OCI-LY7 (cell line): Measurements from ENCODE around the gene ANAPC15. TPM values are rescaled to one million over a fixed set of nuclear protein-coding genes. Genes with fewer than 3 reads are reported as not detected.

Experiments
- BruUV-seq: library from RNA; stranded (reverse); fragments of 400-500 nt; replicated peaks from 2 replicates; lab custom pipeline; 2021; lab: Mats Ljungman, UMichigan
- CTCF ChIA-PET: fragments of 300-600 bp; sonication (Branson Sonifier 250); formaldehyde crosslinking; loops from one replicate; lab custom pipeline; 2022; ENCODE audit warnings: antibody characterized with exemption; ENCODE audit not compliant: unreplicated experiment; lab: Charles Lee
- POLR2A ChIA-PET: fragments of 300-600 bp; sonication (Branson Sonifier 250); formaldehyde crosslinking; loops from one replicate; lab custom pipeline; 2022; ENCODE audit warnings: antibody characterized with exemption; lab: Charles Lee
- DNase-seq: peaks from one replicate; pipeline ENCODE4 v3.0.0-alpha.2; 2015; ENCODE audit warnings: low spot score
- H2AFZ ChIP-seq: fragments of 200-600 bp; sonication (generic), shearing (Covaris generic); 2 replicates; pipeline ENCODE4 v1.6.1; 2014; ENCODE audit warnings: mild to moderate bottlenecking, antibody characterized with exemption, low read length, moderate library complexity
- H3K27ac ChIP-seq: fragments of 200-600 bp; sonication (generic); 2 replicates; pipeline ENCODE4 v1.5.1; 2014; ENCODE audit warnings: mixed run types, low read depth, mild to moderate bottlenecking, moderate library complexity, low read length, inconsistent platforms; ENCODE audit not compliant: poor library complexity, severe bottlenecking
- H3K36me3 ChIP-seq: fragments of 200-600 bp; sonication (generic); 2 replicates; pipeline ENCODE4 v1.6.1; 2014; ENCODE audit warnings: mild to moderate bottlenecking, antibody characterized with exemption, low read length, moderate library complexity, mixed read lengths; ENCODE audit not compliant: insufficient read depth
- H3K4me1 ChIP-seq: fragments of 200-600 bp; sonication (generic); 2 replicates; pipeline ENCODE4 v1.5.1; 2014; ENCODE audit warnings: mild to moderate bottlenecking, low read length; ENCODE audit not compliant: insufficient read depth, poor library complexity, severe bottlenecking
- H3K4me2 ChIP-seq: fragments of 200-600 bp; sonication (generic); 2 replicates; pipeline ENCODE4 v1.6.1; 2014; ENCODE audit warnings: mild to moderate bottlenecking, low read length
- H3K4me3 ChIP-seq: fragments of 200-600 bp; sonication (generic); 2 replicates; pipeline ENCODE4 v1.5.1; 2014; ENCODE audit warnings: mild to moderate bottlenecking, low read depth, low read length; ENCODE audit not compliant: poor library complexity, severe bottlenecking
- H3K79me2 ChIP-seq: fragments of 200-600 bp; sonication (generic); 2 replicates; pipeline ENCODE4 v1.6.1; 2016; ENCODE audit warnings: low read depth, mild to moderate bottlenecking, low read length, moderate library complexity, mixed read lengths; ENCODE audit not compliant: insufficient read depth
- H3K9me2 ChIP-seq: fragments of 200-600 bp; sonication (generic); 2 replicates; pipeline ENCODE4 v1.6.1; 2016; ENCODE audit warnings: mild to moderate bottlenecking, low read length, mixed read lengths; ENCODE audit not compliant: insufficient read depth
- H3K9me3 ChIP-seq: fragments of 200-600 bp; sonication (generic); 2 replicates; pipeline ENCODE4 v1.6.1; 2014; ENCODE audit warnings: mild to moderate bottlenecking, mixed run types, low read length, mixed read lengths
- H4K20me1 ChIP-seq: fragments of 200-600 bp; sonication (generic); 2 replicates; pipeline ENCODE4 v1.6.1; 2014; ENCODE audit warnings: mild to moderate bottlenecking, antibody characterized with exemption, low read length, moderate library complexity, mixed read lengths; ENCODE audit not compliant: insufficient read depth
- EZH2phosphoT487 ChIP-seq: fragments of 200-600 bp; sonication (generic); IDR thresholded peaks from 2 replicates; pipeline ENCODE4 v1.6.1; 2018; ENCODE audit warnings: low read depth, borderline replicate concordance, mild to moderate bottlenecking, mixed run types, antibody characterized with exemption, low read length, moderate library complexity, mixed read lengths
- intact Hi-C: fragments of 100-400 bp; cut with micrococcal nuclease; formaldehyde crosslinking; loops from one replicate; pipeline ENCODE4 v1.10.0; 2022; ENCODE audit not compliant: unreplicated experiment
- total RNA-seq, 2 experiments: library from RNA; depleted of rRNA in 1 of 2; stranded (reverse); fragments of >200 nt in 1 of 2; shearing (Covaris generic) in 1 of 2; gene quantifications; 2 replicates each; pipeline ENCODE4 v1.2.3, GENCODE V29; 2014 to 2022
- TF ChIP-seq, protein P1 (sequence below): fragments of 200-600 bp; sonication (generic); conservative IDR thresholded peaks from 2 replicates; pipeline ENCODE4 v1.5.1; 2014; ENCODE audit warnings: mild to moderate bottlenecking, antibody characterized with exemption, low read length, moderate library complexity, mixed read lengths

Gene ANAPC15
- total RNA-seq, 2 experiments from 2014 or later: 48.2 to 62.4 TPM

DNA sequence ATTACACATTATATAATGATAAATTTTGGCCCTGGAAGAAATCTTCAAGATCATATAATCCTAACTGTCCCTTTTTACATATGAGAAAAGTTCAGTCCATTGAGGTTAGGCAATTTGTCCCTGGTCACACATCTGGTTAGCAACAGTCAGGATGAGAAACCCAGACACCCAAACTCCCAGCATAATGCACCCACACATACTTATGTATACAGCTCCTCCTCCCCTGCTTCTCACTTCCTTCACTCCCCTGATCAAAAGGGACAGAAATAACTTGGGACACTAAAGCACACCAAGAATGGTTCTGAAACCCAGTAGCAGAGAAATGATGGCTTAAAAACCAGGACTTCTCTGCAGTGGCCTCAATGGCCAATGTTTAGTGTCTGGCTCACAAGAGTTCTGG lies 43.3 kb downstream of the ANAPC15 start:
- Histone ChIP-seq H3K36me3 (peaks cover 54% of the 10 kb centered on the region), H3K27ac (no peak overlapping the region), H3K4me2 (peak overlapping the region; percentile 20; the same call in 1 of the 2 replicates), H3K9me3 (no peaks in the 10 kb centered on the region), H3K4me1 (peaks cover 30% of the 10 kb centered on the region), H3K4me3 (no peak overlapping the region), H4K20me1 (peaks cover 22% of the 10 kb centered on the region), H3K9me2 (no peaks in the 10 kb centered on the region), H2AFZ (no peak overlapping the region), H3K79me2 (peaks cover 44% of the 10 kb centered on the region)
- ChIA-PET CTCF (no interaction called here), POLR2A (interaction anchor here (1.1 kb wide), 1 partner anchor 9 kb away, joined by 3 read pairs; no protein-coding TSS in a partner anchor)
- no TSS peak for BruUV-seq
- DNase-seq: no peak
- TF ChIP-seq EZH2phosphoT487: no peak
- TF ChIP-seq, protein P1, sequence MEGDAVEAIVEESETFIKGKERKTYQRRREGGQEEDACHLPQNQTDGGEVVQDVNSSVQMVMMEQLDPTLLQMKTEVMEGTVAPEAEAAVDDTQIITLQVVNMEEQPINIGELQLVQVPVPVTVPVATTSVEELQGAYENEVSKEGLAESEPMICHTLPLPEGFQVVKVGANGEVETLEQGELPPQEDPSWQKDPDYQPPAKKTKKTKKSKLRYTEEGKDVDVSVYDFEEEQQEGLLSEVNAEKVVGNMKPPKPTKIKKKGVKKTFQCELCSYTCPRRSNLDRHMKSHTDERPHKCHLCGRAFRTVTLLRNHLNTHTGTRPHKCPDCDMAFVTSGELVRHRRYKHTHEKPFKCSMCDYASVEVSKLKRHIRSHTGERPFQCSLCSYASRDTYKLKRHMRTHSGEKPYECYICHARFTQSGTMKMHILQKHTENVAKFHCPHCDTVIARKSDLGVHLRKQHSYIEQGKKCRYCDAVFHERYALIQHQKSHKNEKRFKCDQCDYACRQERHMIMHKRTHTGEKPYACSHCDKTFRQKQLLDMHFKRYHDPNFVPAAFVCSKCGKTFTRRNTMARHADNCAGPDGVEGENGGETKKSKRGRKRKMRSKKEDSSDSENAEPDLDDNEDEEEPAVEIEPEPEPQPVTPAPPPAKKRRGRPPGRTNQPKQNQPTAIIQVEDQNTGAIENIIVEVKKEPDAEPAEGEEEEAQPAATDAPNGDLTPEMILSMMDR: no peak
- intact Hi-C loops: no loop called here

DNA sequence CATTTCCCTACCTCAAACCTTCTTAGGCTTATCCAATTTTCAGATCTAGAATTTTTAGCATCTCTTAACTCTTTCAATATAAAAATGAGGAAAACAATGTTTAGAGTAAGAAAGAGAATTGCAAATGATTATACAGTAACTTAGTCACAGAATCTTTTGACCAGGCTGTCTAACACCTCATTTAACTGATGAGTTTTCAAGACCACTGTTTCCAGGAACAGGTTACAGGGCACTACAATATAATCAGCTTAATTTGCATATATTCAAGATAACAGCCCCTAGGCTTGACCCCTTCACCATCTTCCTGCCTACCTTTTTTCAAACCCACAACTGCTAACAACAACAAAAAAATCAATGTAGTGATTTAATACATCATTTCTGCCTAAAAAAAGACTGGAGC lies 44.8 kb downstream of the ANAPC15 start:
- BruUV-seq: no TSS peak
- Histone ChIP-seq H3K4me2 (no peak overlapping the region), H3K79me2 (peaks cover 35% of the 10 kb centered on the region), H3K36me3 (peaks cover 57% of the 10 kb centered on the region), H3K4me1 (peaks cover 30% of the 10 kb centered on the region), H3K9me3 (no peaks in the 10 kb centered on the region), H3K4me3 (no peak overlapping the region), H3K9me2 (no peaks in the 10 kb centered on the region), H3K27ac (no peak overlapping the region), H2AFZ (no peak overlapping the region), H4K20me1 (peaks cover 22% of the 10 kb centered on the region)
- TF ChIP-seq, protein P1: no peak
- no peak for DNase-seq
- POLR2A ChIA-PET: interaction anchor here (0.6 to 1.4 kb wide), 3 partner anchors 9 to 25 kb away, joined by 3 to 4 read pairs (median 3); no protein-coding TSS in a partner anchor
- intact Hi-C loops: no loop called here
- CTCF ChIA-PET: no interaction called here

DNA sequence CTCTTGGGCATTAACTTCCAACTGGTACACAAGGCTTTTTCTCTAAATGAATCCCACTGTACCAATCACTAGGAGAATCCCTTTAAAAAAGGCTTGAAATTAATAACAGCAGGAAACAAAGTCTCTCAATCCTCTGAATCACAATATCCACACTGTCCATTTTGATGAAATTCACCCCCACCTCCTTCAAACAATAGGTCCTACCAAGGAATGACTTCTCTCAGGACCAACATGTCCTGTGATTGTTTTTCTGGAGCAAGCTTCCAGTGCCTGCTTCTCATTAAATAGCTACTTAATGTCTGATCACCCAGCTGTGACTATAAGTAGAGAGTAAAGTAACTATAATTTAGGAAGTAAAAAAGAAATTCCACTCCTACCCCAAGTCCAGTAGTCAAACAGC lies 45.2 kb downstream of the ANAPC15 start:
- no TSS peak for BruUV-seq
- Histone ChIP-seq H3K27ac (no peak overlapping the region), H3K36me3 (peaks cover 62% of the 10 kb centered on the region), H3K4me1 (peaks cover 26% of the 10 kb centered on the region), H4K20me1 (peaks cover 20% of the 10 kb centered on the region), H3K9me2 (no peaks in the 10 kb centered on the region), H3K79me2 (peaks cover 30% of the 10 kb centered on the region), H3K4me2 (no peak overlapping the region), H2AFZ (no peak overlapping the region), H3K9me3 (no peaks in the 10 kb centered on the region), H3K4me3 (no peak overlapping the region)
- no peak for TF ChIP-seq EZH2phosphoT487
- TF ChIP-seq, protein P1: no peak
- no peak for DNase-seq
- CTCF ChIA-PET: no interaction called here
- intact Hi-C loops: no loop called here
- POLR2A ChIA-PET: interaction anchor here (0.7 to 1.4 kb wide), 3 partner anchors 9 to 24 kb away, joined by 3 to 4 read pairs (median 3); no protein-coding TSS in a partner anchor
